Ovary (tissue), 9 donors: ENCODE measurements around the gene SLC28A3. TPM values are rescaled to one million over a fixed set of nuclear protein-coding genes. Genes with fewer than 3 reads are reported as not detected.
A peak's percentile ranks its signal among the peaks of the same experiment; 100 is the strongest.

Experiments used
- DNase-seq, 5 donors: peaks; one replicate each; pipeline ENCODE4 v3.0.0-alpha.2; 2019 to 2020
- H3K27ac ChIP-seq, 2 donors: fragments of 200-600 bp; one replicate each; pipeline versions ENCODE4 v1.5.1 to v1.8.0; 2019 to 2022
- H3K27me3 ChIP-seq: fragments of 200-600 bp; one replicate; pipeline ENCODE4 v1.8.0; 2022
- H3K36me3 ChIP-seq: fragments of 200-600 bp; sonication (generic); one replicate; pipeline ENCODE4 v1.5.1; 2019
- H3K4me1 ChIP-seq: one replicate; pipeline ENCODE4 v1.8.1; 2013; ENCODE audit warnings: mild to moderate bottlenecking, moderate library complexity; ENCODE audit not compliant: insufficient read depth
- H3K4me3 ChIP-seq: fragments of 200-600 bp; sonication (generic); one replicate; pipeline ENCODE4 v1.5.1; 2017
- H3K9me3 ChIP-seq, 2 donors: fragments of 200-600 bp in 1 of 2; sonication (generic) in 1 of 2; one replicate each; pipeline versions ENCODE4 v1.5.1 to v1.8.1; 2013 to 2019; ENCODE audit warnings: mild to moderate bottlenecking in 1 of 2, moderate library complexity in 1 of 2
- CTCF ChIP-seq, 3 donors: fragments of 450-650 bp in 2 of 3; fragments of 200-600 bp in 1 of 3; IDR thresholded peaks; one replicate each; pipeline versions ENCODE4 v1.5.1 to v1.8.0; 2016 to 2022; ENCODE audit warnings: antibody characterized with exemption in 3 of 3, mild to moderate bottlenecking in 1 of 3
- EP300 ChIP-seq: sonication (generic); formaldehyde crosslinking; IDR thresholded peaks from one replicate; pipeline ENCODE4 v1.6.1; 2017; ENCODE audit warnings: antibody characterized with exemption
- POLR2A ChIP-seq: fragments of 450-650 bp; IDR thresholded peaks from one replicate; pipeline ENCODE4 v1.6.1; 2017; ENCODE audit warnings: antibody characterized with exemption, mild to moderate bottlenecking, moderate library complexity
- WGBS, 3 donors: extraction: QIAGEN DNeasy Blood & Tissue Kit in 1 of 3; methylation state at CpG; one replicate each; pipeline versions ENCODE4 v1.1.5 to v1.1.7; 2013 to 2017; 5-methylcytosine and 5-hydroxymethylcytosine counted together
- intact Hi-C, 4 donors: fragments of 100-400 bp; cut with DNase I; formaldehyde crosslinking; loops; one replicate each; pipeline versions ENCODE4 v1.11.0 to v1.15.1; 2022 to 2023
- polyA plus RNA-seq, 2 donors: library from polyadenylated mRNA; stranded (reverse); fragments of 200-250 nt in 1 of 2; fragments of 350-450 nt in 1 of 2; fragmentation: Illumina TruSeq in 1 of 2; extraction: RNeasy Lipid Tissue Mini Kit (QIAGEN cat#74804) in 1 of 2; gene quantifications; one replicate each; pipeline ENCODE4 v1.2.3, GENCODE V29; 2013 to 2014
- total RNA-seq, 7 donors: library from RNA; depleted of rRNA in 2 of 7; stranded (reverse); fragments of >200 nt in 2 of 7; fragmentation: NEBNext Ultra II Directional in 3 of 7; extraction: Animal tissue kit (Norgen Biotek cat#: 25700) in 3 of 7; gene quantifications; one replicate each; pipeline versions ENCODE4 v1.1.0 to v1.2.4, GENCODE V29; 2016 to 2023
- donor health status: DM: no; HTN: no; CAD: no; lungs with moderate emphysema.
- donor health status: DM: no; HTN: no; CAD: no.
- donor health status: Bipolar disorder and iron deficiency.
- donor health status: DM: yes; HTN: yes; CAD: no.
- donor health status: DM: no; HTN: no; CAD: no.
- donor health status: DM: yes; HTN: yes; CAD: no.

Gene SLC28A3
- total and polyA plus RNA-seq, 9 donors: 0.08 to 9.0 (median 0.59) TPM; not detected in 1

- Histone ChIP-seq H3K27me3 (no peaks in the 10 kb centered on the region), H3K4me3 (no peak overlapping the region), H3K4me1 (no peaks in the 10 kb centered on the region), H3K27ac (no peak overlapping the region), H3K36me3 (no peaks in the 10 kb centered on the region), H3K9me3 (no peaks in the 10 kb centered on the region)
- TF ChIP-seq CTCF (IDR thresholded peaks at IDR 0.05) (no peak), EP300 (no peak), POLR2A (no peak)
- WGBS, 3 donors: 55 to 62% (median 62%) methylated on average over 3 of the region's 3 CpGs
- intact Hi-C loops: loop anchor here in 2 of 4 donors (5.0 kb wide), 1 partner anchor 327 kb away; no protein-coding TSS in a partner anchor
- DNase-seq: no peak
Observed at GRCh38 chr9:84264307-84265029, 76.1 kb downstream of the SLC28A3 start.

DNA sequence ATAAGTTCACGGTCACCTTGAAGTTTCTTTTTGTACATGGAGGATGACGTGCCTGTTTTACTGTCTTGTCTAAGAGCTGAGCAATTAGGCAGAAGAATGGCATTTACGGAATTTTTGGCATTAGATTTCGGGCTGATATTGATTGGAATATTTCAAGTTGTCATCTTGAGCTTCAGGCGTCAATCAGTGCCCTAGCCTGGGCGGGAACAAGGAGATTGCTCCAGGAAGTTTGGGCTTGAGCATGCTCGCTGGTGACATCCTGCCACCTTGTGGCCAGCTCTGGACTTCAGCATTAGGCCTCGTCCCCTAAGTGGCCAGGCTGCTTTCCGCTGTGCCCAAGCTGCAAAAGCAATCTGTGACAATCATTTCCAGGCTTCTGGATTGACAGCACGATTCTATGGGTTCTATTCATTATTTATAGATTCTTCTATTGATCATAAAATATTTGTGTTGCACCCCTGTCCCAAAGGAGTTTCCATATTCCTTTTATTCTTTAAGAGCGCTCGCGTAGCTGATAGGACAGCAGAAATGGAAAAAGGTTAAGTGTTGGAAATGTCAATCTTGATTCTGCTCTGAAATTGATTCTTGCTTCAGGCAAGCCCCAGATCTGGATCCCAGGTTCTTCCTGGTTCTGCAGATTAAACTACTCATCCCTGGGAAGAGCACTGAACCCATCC is 79.3 kb downstream of the SLC28A3 start:
- DNase-seq: peak; percentile 62 to 84 (median 78)
- Histone ChIP-seq H3K4me3 (no peak overlapping the region), H3K4me1 (no peaks in the 10 kb centered on the region), H3K27ac (no peak overlapping the region), H3K9me3 (no peaks in the 10 kb centered on the region), H3K27me3 (no peaks in the 10 kb centered on the region), H3K36me3 (no peaks in the 10 kb centered on the region)
- WGBS, 3 donors: 25 to 28% (median 26%) methylated on average over 13 of the region's 13 CpGs
- TF ChIP-seq CTCF (IDR thresholded peaks at IDR 0.05) (peak; percentile 87), EP300 (no peak)
- intact Hi-C loops: loop anchor here in 3 of 4 donors (2.0 to 5.0 kb wide), 2 partner anchors 324 kb away; no protein-coding TSS in a partner anchor

- H3K4me1 ChIP-seq: no peaks in the 10 kb centered on the region
- no peaks in the 10 kb centered on the region for H3K27me3 ChIP-seq
- no peaks in the 10 kb centered on the region for H3K36me3 ChIP-seq
- no peak overlapping the region for H3K4me3 ChIP-seq
- no peak for TF ChIP-seq EP300
- TF ChIP-seq CTCF (IDR thresholded peaks at IDR 0.05): no peak
- no peak for TF ChIP-seq POLR2A
- DNase-seq: no peak
- no peak overlapping the region for H3K27ac ChIP-seq
- intact Hi-C loops: loop anchor here in 1 of 4 donors (5.0 kb wide), 1 partner anchor 321 kb away; no protein-coding TSS in a partner anchor
- 71 to 76% (median 75%) methylated on average over 9 of the region's 9 CpGs for WGBS, 3 donors
- no peaks in the 10 kb centered on the region for H3K9me3 ChIP-seq
Observed at GRCh38 chr9:84258371-84258770, 82.2 kb downstream of the SLC28A3 start.

DNA sequence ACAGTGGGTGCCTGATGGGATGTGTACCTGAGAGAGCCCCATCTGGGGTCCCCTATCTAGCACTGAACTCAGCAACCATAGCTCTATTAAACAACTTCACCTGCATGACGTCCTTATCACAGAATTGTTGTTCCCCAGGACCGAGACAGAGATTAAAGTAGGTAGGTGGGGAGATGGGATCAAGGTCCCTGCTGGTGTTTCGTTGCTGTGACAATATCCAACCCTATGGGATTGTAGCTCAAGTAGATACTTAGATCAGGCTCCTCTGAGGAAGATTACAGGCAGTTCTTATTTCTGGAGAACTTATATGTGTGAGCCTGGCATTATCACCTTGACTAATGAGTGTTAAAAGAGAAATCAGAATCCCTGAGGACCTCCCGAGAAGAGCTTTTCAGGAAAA is 84.9 kb downstream of the SLC28A3 start:
- Histone ChIP-seq H3K4me3 (no peak overlapping the region), H3K9me3 (no peaks in the 10 kb centered on the region), H3K4me1 (no peaks in the 10 kb centered on the region), H3K27me3 (no peaks in the 10 kb centered on the region), H3K36me3 (no peaks in the 10 kb centered on the region), H3K27ac (no peak overlapping the region)
- WGBS, 3 donors: 54 to 72% (median 68%) methylated on average over 4 of the region's 4 CpGs
- TF ChIP-seq POLR2A (no peak), CTCF (IDR thresholded peaks at IDR 0.05) (no peak), EP300 (no peak)
- intact Hi-C loops: loop anchor here in 1 of 4 donors (5.0 kb wide), 1 partner anchor 318 kb away; no protein-coding TSS in a partner anchor
- DNase-seq: no peak
